Hepatic stellate cell (primary cell): ENCODE data around the gene CHMP1A.

Experiments
- DNase-seq: peaks from one replicate; pipeline ENCODE4 v3.0.0; 2011; ENCODE audit warnings: low spot score

CHMP1A gene

GRCh38 chr16:89623511-89624261 lies 33.8 kb downstream of the CHMP1A start:
- DNase-seq: no peak

- no peak for DNase-seq
These were observed 35.7 kb downstream of the CHMP1A start for GRCh38 chr16:89621698-89622409.

- no peak for DNase-seq
These were observed 36.3 kb downstream of the CHMP1A start for GRCh38 chr16:89621136-89621697.

- DNase-seq: no peak
These were observed 37.1 kb downstream of the CHMP1A start for GRCh38 chr16:89620406-89620841.

GRCh38 chr16:89619840-89620239 lies 37.7 kb downstream of the CHMP1A start:
- peak; percentile 58 for DNase-seq

- DNase-seq: no peak
These were observed 39.2 kb downstream of the CHMP1A start for GRCh38 chr16:89618109-89618998.

- DNase-seq: no peak
These were observed 40.5 kb downstream of the CHMP1A start for GRCh38 chr16:89617036-89617435.

GRCh38 chr16:89616623-89617022 lies 40.9 kb downstream of the CHMP1A start:
- DNase-seq: no peak

- DNase-seq: no peak
These were observed 41.9 kb downstream of the CHMP1A start for GRCh38 chr16:89615596-89616090.

GRCh38 chr16:89615176-89615575 lies 42.3 kb downstream of the CHMP1A start:
- no peak for DNase-seq

- DNase-seq: no peak
These were observed 43.5 kb downstream of the CHMP1A start for GRCh38 chr16:89613954-89614459.

GRCh38 chr16:89613231-89613953 lies 44.1 kb downstream of the CHMP1A start, which contains the start of gene DPEP1:
Gene DPEP1 (plus strand): TSS chr16:89613642. CDS start chr16:89630411, 16,769 bp downstream.
- no peak for DNase-seq

GRCh38 chr16:89612415-89613166 lies 44.9 kb downstream of the CHMP1A start:
- no peak for DNase-seq

- DNase-seq: no peak
These were observed 47.4 kb downstream of the CHMP1A start for GRCh38 chr16:89610108-89610453.

GRCh38 chr16:89607937-89608740 lies 49.4 kb downstream of the CHMP1A start:
- no peak for DNase-seq

GRCh38 chr16:89607453-89607852 lies 50.1 kb downstream of the CHMP1A start:
- no peak for DNase-seq

GRCh38 chr16:89606006-89606405 lies 51.5 kb downstream of the CHMP1A start:
- DNase-seq: no peak

GRCh38 chr16:89605186-89605970 lies 52.1 kb downstream of the CHMP1A start:
- no peak for DNase-seq

- no peak for DNase-seq
These were observed 52.7 kb downstream of the CHMP1A start for GRCh38 chr16:89604764-89605163.
